Caco-2 (cell line): ENCODE data around the gene ENO1. TPM values are rescaled to one million over a fixed set of nuclear protein-coding genes. Genes with fewer than 3 reads are reported as not detected.

Source experiments
- BruUV-seq: library from RNA; stranded (reverse); fragments of 400-500 nt; replicated peaks from 2 replicates; lab custom pipeline; 2021; lab: Mats Ljungman, UMichigan
- CTCF ChIA-PET: fragments of 300-600 bp; sonication (Branson Sonifier 250); formaldehyde crosslinking; loops from one replicate; lab custom pipeline; 2022; ENCODE audit warnings: antibody characterized with exemption; lab: Charles Lee
- POLR2A ChIA-PET: fragments of 300-600 bp; sonication (Branson Sonifier 250); formaldehyde crosslinking; loops from one replicate; lab custom pipeline; 2022; ENCODE audit warnings: antibody characterized with exemption; lab: Charles Lee
- DNase-seq, 2 experiments: peaks; one replicate each; pipeline versions ENCODE4 v3.0.0 to v3.0.0-alpha.2; 2020 to 2022
- H3K27me3 ChIP-seq: replicated peaks from 2 replicates; pipeline ENCODE4 v1.6.0; 2011; ENCODE audit warnings: low read length; ENCODE audit not compliant: control insufficient read depth, insufficient read depth
- H3K36me3 ChIP-seq: 2 replicates; pipeline ENCODE4 v1.5.1; 2011; ENCODE audit warnings: low read length; ENCODE audit not compliant: control insufficient read depth, insufficient read depth
- H3K4me1 ChIP-seq: fragments of 250-450 bp; sonication (Bioruptor Pico); 2 replicates; pipeline ENCODE4 v1.5.1; 2020; ENCODE audit warnings: mild to moderate bottlenecking
- H3K4me3 ChIP-seq: 2 replicates; pipeline ENCODE4 v1.5.1; 2011; ENCODE audit warnings: low read depth, mild to moderate bottlenecking, control low read depth, low read length
- H3K9me3 ChIP-seq: fragments of 250-450 bp; sonication (Bioruptor Pico); 2 replicates; pipeline ENCODE4 v1.5.1; 2020; ENCODE audit warnings: mild to moderate bottlenecking, moderate library complexity
- H3K27ac Mint-ChIP-seq: one replicate; pipeline ENCODE4 v1.8.0; 2022; ENCODE audit warnings: mixed read lengths; ENCODE audit not compliant: unreplicated experiment
- H3K27me3 Mint-ChIP-seq: one replicate; pipeline ENCODE4 v1.8.0; 2022; ENCODE audit warnings: mixed read lengths; ENCODE audit not compliant: insufficient read depth, unreplicated experiment
- H3K36me3 Mint-ChIP-seq: one replicate; pipeline ENCODE4 v1.8.0; 2022; ENCODE audit warnings: mild to moderate bottlenecking, mixed read lengths; ENCODE audit not compliant: insufficient read depth, unreplicated experiment
- H3K4me1 Mint-ChIP-seq: one replicate; pipeline ENCODE4 v1.8.0; 2022; ENCODE audit warnings: low read depth, mixed read lengths; ENCODE audit not compliant: unreplicated experiment
- H3K4me3 Mint-ChIP-seq: one replicate; pipeline ENCODE4 v1.8.0; 2022; ENCODE audit warnings: mild to moderate bottlenecking, moderate library complexity, mixed read lengths; ENCODE audit not compliant: unreplicated experiment
- H3K9me3 Mint-ChIP-seq: one replicate; pipeline ENCODE4 v1.8.0; 2022; ENCODE audit warnings: mixed read lengths; ENCODE audit not compliant: unreplicated experiment
- CTCF ChIP-seq, 2 experiments: fragments of 200-600 bp in 1 of 2; IDR thresholded peaks; 1 replicate in 1 of 2; 2 replicates in 1 of 2; pipeline versions ENCODE4 v1.5.1 to v1.8.0; 2011 to 2022; ENCODE audit warnings: antibody characterized with exemption in 1 of 2, control low read depth in 1 of 2, inconsistent platforms in 1 of 2, low read depth in 1 of 2, low read length in 1 of 2, mild to moderate bottlenecking in 1 of 2, moderate library complexity in 1 of 2; ENCODE audit not compliant: insufficient read depth in 1 of 2, severe bottlenecking in 1 of 2, unreplicated experiment in 1 of 2
- intact Hi-C: fragments of 100-400 bp; cut with micrococcal nuclease; formaldehyde crosslinking; loops from one replicate; pipeline ENCODE4 v1.10.0; 2022; ENCODE audit not compliant: unreplicated experiment
- total RNA-seq: library from RNA; stranded (reverse); gene quantifications from 2 replicates; pipeline ENCODE4 v1.2.3, GENCODE V29; 2022

Gene ENO1
- total RNA-seq, 1 experiment from 2014 or later = 934 TPM

- BruUV-seq = no TSS peak
- peak within 1 kb of the TSS; percentile 84 for H3K4me3 ChIP-seq
- intact Hi-C loops = loop anchor here (1.0 kb wide), 1 partner anchor 28 kb away; no protein-coding TSS in a partner anchor
- Mint-ChIP-seq H3K27me3 (no peaks in the 10 kb centered on the region), H3K9me3 (no peaks in the 10 kb centered on the region), H3K4me1 (peaks cover 32% of the 10 kb centered on the region), H3K27ac (peak within 1 kb of the TSS; percentile 92), H3K36me3 (peaks cover 18% of the 10 kb centered on the region), H3K4me3 (peak within 1 kb of the TSS; percentile 92)
- no peaks in the 10 kb centered on the region for H3K9me3 ChIP-seq
- peaks cover 9% of the 10 kb centered on the region; the same call in 1 of the 2 replicates for H3K4me1 ChIP-seq
- TF ChIP-seq CTCF (IDR thresholded peaks at IDR 0.05; ENCODE audit: insufficient read depth in 1 of 2, low read depth in 1 of 2, low read length in 1 of 2, severe bottlenecking in 1 of 2, unreplicated experiment in 1 of 2) = peak in 1 of 2 experiments; percentile 6
- POLR2A ChIA-PET = interaction anchor here (0.7 to 1.0 kb wide), 4 partner anchors 28 to 244 kb away, joined by 3 to 14 read pairs (median 8); no protein-coding TSS in a partner anchor
- peak; percentile 93 to 98 for DNase-seq
- H3K36me3 ChIP-seq = no peaks in the 10 kb centered on the region
- H3K27me3 ChIP-seq = no peaks in the 10 kb centered on the region
- CTCF ChIA-PET = interaction anchor here (0.6 kb wide), 2 partner anchors 31 to 393 kb away, joined by 3 to 4 read pairs; no protein-coding TSS in a partner anchor
Measured at GRCh38 chr1:8817412-8818324, 60.8 kb downstream of the ENO1 start, which contains the start of gene RERE. Gene RERE (minus strand): TSS chr1:8817640.

GRCh38 chr1:8816831-8817411, 61.6 kb downstream of the ENO1 start:
- ChIA-PET CTCF (interaction anchor here (0.6 kb wide), 1 partner anchor 31 kb away, joined by 3 read pairs; no protein-coding TSS in a partner anchor), POLR2A (interaction anchor here (0.7 to 1.0 kb wide), 4 partner anchors 27 to 244 kb away, joined by 3 to 14 read pairs (median 8); no protein-coding TSS in a partner anchor)
- no peaks in the 10 kb centered on the region for H3K27me3 ChIP-seq
- H3K4me3 ChIP-seq = peak overlapping the region; percentile 84
- DNase-seq = peak in 1 of 2 experiments; percentile 26
- intact Hi-C loops = no loop called here
- no peaks in the 10 kb centered on the region for H3K9me3 Mint-ChIP-seq
- BruUV-seq = no TSS peak
- no peaks in the 10 kb centered on the region for H3K36me3 ChIP-seq
- no peak for TF ChIP-seq CTCF (IDR thresholded peaks at IDR 0.05; ENCODE audit: insufficient read depth in 1 of 2, low read depth in 1 of 2, low read length in 1 of 2, severe bottlenecking in 1 of 2, unreplicated experiment in 1 of 2)
- H3K4me1 ChIP-seq = peaks cover 9% of the 10 kb centered on the region; the same call in 1 of the 2 replicates
- H3K36me3 Mint-ChIP-seq = peaks cover 18% of the 10 kb centered on the region
- H3K27me3 Mint-ChIP-seq = no peaks in the 10 kb centered on the region
- H3K4me1 Mint-ChIP-seq = peaks cover 33% of the 10 kb centered on the region
- H3K4me3 Mint-ChIP-seq = peak overlapping the region; percentile 92
- no peaks in the 10 kb centered on the region for H3K9me3 ChIP-seq
- H3K27ac Mint-ChIP-seq = peak overlapping the region; percentile 92

- Mint-ChIP-seq H3K27ac (peak overlapping the region; percentile 92), H3K36me3 (peaks cover 18% of the 10 kb centered on the region), H3K4me1 (peaks cover 33% of the 10 kb centered on the region), H3K9me3 (no peaks in the 10 kb centered on the region), H3K27me3 (no peaks in the 10 kb centered on the region), H3K4me3 (peak overlapping the region; percentile 92)
- H3K4me1 ChIP-seq = peaks cover 9% of the 10 kb centered on the region; the same call in 1 of the 2 replicates
- CTCF ChIA-PET = interaction anchor here (1.9 kb wide), 1 partner anchor 32 kb away, joined by 10 read pairs; no protein-coding TSS in a partner anchor
- TF ChIP-seq CTCF (IDR thresholded peaks at IDR 0.05; ENCODE audit: insufficient read depth in 1 of 2, low read depth in 1 of 2, low read length in 1 of 2, severe bottlenecking in 1 of 2, unreplicated experiment in 1 of 2) = no peak
- no TSS peak for BruUV-seq
- H3K27me3 ChIP-seq = no peaks in the 10 kb centered on the region
- no peaks in the 10 kb centered on the region for H3K36me3 ChIP-seq
- DNase-seq = no peak
- intact Hi-C loops = no loop called here
- POLR2A ChIA-PET = interaction anchor here (0.8 kb wide), 1 partner anchor 14 kb away, joined by 3 read pairs; no protein-coding TSS in a partner anchor
- H3K4me3 ChIP-seq = peak overlapping the region; percentile 84
- no peaks in the 10 kb centered on the region for H3K9me3 ChIP-seq
Measured at GRCh38 chr1:8816264-8816663, 62.2 kb downstream of the ENO1 start.
